ENCODE results near the gene LTA. TPM values are rescaled to one million over a fixed set of nuclear protein-coding genes. Genes with fewer than 3 reads are reported as not detected.

LTA gene
- under 1 TPM; 0.16 to 0.52 (median 0.35) TPM for polyA plus RNA-seq (ENCODE audit: insufficient read depth in 1 of 5, insufficient read length in 5 of 5, low replicate concordance in 1 of 5)
- long read RNA-seq, donor 1, partial matches to known transcripts = 0 of 2 reads
- long read RNA-seq, donor 1, other reads (novel, unspliced or antisense) = 0 of 2 reads
- long read RNA-seq, donor 2 = 0 reads
- long read RNA-seq, donor 3 = 0 reads
- long read RNA-seq, donor 4 = 0 reads
- long read RNA-seq, donor 5 = 0 reads
- long read RNA-seq, donor 6 = 0 reads
- long read RNA-seq, donor 7 = 0 reads
- long read RNA-seq, donor 8 = 0 reads

GRCh38 chr6:31572041-31572911 lies at the start of gene LTA:
TSS of gene LTA (plus strand) at chr6:31572289. CDS start at chr6:31572743, 454 bp downstream.
- DNase-seq = no peak

- DNase-seq = no peak
Observed at GRCh38 chr6:31525553-31525931, 46.5 kb upstream of the LTA start.

GRCh38 chr6:31525932-31526591 lies 46.0 kb upstream of the LTA start:
- no peak for DNase-seq

GRCh38 chr6:31528307-31528777 lies 43.7 kb upstream of the LTA start:
- DNase-seq = no peak

GRCh38 chr6:31528821-31529328 lies 43.2 kb upstream of the LTA start, which contains the start of gene MCCD1:
TSS of gene MCCD1 (plus strand) at chr6:31528962. CDS start at chr6:31529015, 53 bp downstream.
- no peak for DNase-seq

GRCh38 chr6:31529329-31530150 lies 42.5 kb upstream of the LTA start:
- DNase-seq = no peak

GRCh38 chr6:31530659-31531058 lies 41.4 kb upstream of the LTA start:
- no peak for DNase-seq

GRCh38 chr6:31531162-31531561 lies 40.9 kb upstream of the LTA start:
- no peak for DNase-seq

GRCh38 chr6:31531771-31532643 lies 40.1 kb upstream of the LTA start:
- DNase-seq = no peak

- DNase-seq = no peak
Observed at GRCh38 chr6:31532644-31533454, 39.2 kb upstream of the LTA start.

- no peak for DNase-seq
Observed at GRCh38 chr6:31533455-31533841, 38.6 kb upstream of the LTA start.

- DNase-seq = no peak
Observed at GRCh38 chr6:31534011-31534410, 38.1 kb upstream of the LTA start.

GRCh38 chr6:31534521-31535040 lies 37.5 kb upstream of the LTA start:
- DNase-seq = no peak

- DNase-seq = no peak
Observed at GRCh38 chr6:31535538-31536324, 36.4 kb upstream of the LTA start.

- DNase-seq = no peak
Observed at GRCh38 chr6:31538805-31539400, 33.2 kb upstream of the LTA start.

- DNase-seq = no peak
Observed at GRCh38 chr6:31540640-31541039, 31.4 kb upstream of the LTA start.

GRCh38 chr6:31541059-31541657 lies 30.9 kb upstream of the LTA start:
- peak; percentile 35 to 51 for DNase-seq

All from right lung (tissue), 10 donors.